Smooth muscle cell (in vitro differentiated cells): ENCODE data around the gene CMTM7. TPM values are rescaled to one million over a fixed set of nuclear protein-coding genes. Genes with fewer than 3 reads are reported as not detected.

ENCODE experiments used
- DNase-seq: peaks from one replicate; lab custom pipeline; 2025; ENCODE audit not compliant: unreplicated experiment; lab: John Stamatoyannopoulos, UW
- H2AFZ ChIP-seq: fragments of 200-600 bp; sonication (generic); 2 replicates; pipeline ENCODE4 v1.6.0; 2016; ENCODE audit warnings: antibody characterized with exemption, low read depth, mild to moderate bottlenecking
- H3F3A ChIP-seq: fragments of 200-600 bp; sonication (generic); 2 replicates; pipeline ENCODE4 v1.6.0; 2017; ENCODE audit warnings: antibody characterized with exemption, low read depth
- H3K27ac ChIP-seq: fragments of 200-600 bp; sonication (generic); 2 replicates; pipeline ENCODE4 v1.5.1; 2016; ENCODE audit warnings: low read depth, mild to moderate bottlenecking
- H3K27me3 ChIP-seq: fragments of 200-600 bp; sonication (generic); 2 replicates; pipeline ENCODE4 v1.6.1; 2016; ENCODE audit warnings: low read depth, mild to moderate bottlenecking
- H3K36me3 ChIP-seq: fragments of 200-600 bp; sonication (generic); 2 replicates; pipeline ENCODE4 v1.5.1; 2016; ENCODE audit warnings: low read depth
- H3K4me1 ChIP-seq: fragments of 200-600 bp; sonication (generic); 2 replicates; pipeline ENCODE4 v1.5.1; 2016; ENCODE audit warnings: low read depth
- H3K4me2 ChIP-seq: fragments of 200-600 bp; sonication (generic); 2 replicates; pipeline ENCODE4 v1.6.0; 2016; ENCODE audit warnings: mild to moderate bottlenecking
- H3K4me3 ChIP-seq: fragments of 200-600 bp; sonication (generic); 2 replicates; pipeline ENCODE4 v1.5.1; 2016; ENCODE audit warnings: mild to moderate bottlenecking
- H3K79me2 ChIP-seq: fragments of 200-600 bp; sonication (generic); 2 replicates; pipeline ENCODE4 v1.6.0; 2016; ENCODE audit warnings: low read depth, mild to moderate bottlenecking
- H3K9ac ChIP-seq: fragments of 200-600 bp; sonication (generic); 2 replicates; pipeline ENCODE4 v1.6.0; 2016; ENCODE audit warnings: low read depth
- H3K9me3 ChIP-seq: fragments of 200-600 bp; sonication (generic); replicated peaks from 2 replicates; pipeline ENCODE4 v1.5.1; 2016; ENCODE audit warnings: low read depth
- H4K20me1 ChIP-seq: fragments of 200-600 bp; sonication (generic); 2 replicates; pipeline ENCODE4 v1.6.0; 2016; ENCODE audit warnings: low read depth
- CTCF ChIP-seq: fragments of 200-600 bp; sonication (generic); IDR thresholded peaks from 2 replicates; pipeline ENCODE4 v1.5.1; 2017; ENCODE audit warnings: borderline replicate concordance, mild to moderate bottlenecking, antibody characterized with exemption; ENCODE audit not compliant: insufficient read depth, poor library complexity, severe bottlenecking
- WGBS: methylation state at CpG from one replicate; pipeline ENCODE4 v1.1.7; 2016; ENCODE audit warnings: low lambda C conversion rate; 5-methylcytosine and 5-hydroxymethylcytosine counted together
- polyA plus RNA-seq: library from polyadenylated mRNA; unstranded; fragments of >200 nt; fragmentation: Nextera tagmentation; extraction: Ambion mirVana; gene quantifications from 2 replicates; pipeline ENCODE4 v1.2.1, GENCODE V29; 2016
- total RNA-seq: library from RNA; depleted of rRNA; stranded (reverse); fragments of >200 nt; gene quantifications from 2 replicates; pipeline ENCODE4 v1.2.3, GENCODE V29; 2014

The CMTM7 gene
- total and polyA plus RNA-seq, 2 experiments from 2014 or later, result 23.4 to 43.1 TPM

- no peaks in the 10 kb centered on the region for H3K27me3 ChIP-seq
- peaks cover 13% of the 10 kb centered on the region for H3F3A ChIP-seq
- WGBS, result 80% methylated on average over 10 of the region's 10 CpGs
- no peak for DNase-seq
- H3K4me3 ChIP-seq, result no peak overlapping the region
- no peaks in the 10 kb centered on the region for H3K9me3 ChIP-seq
- peaks cover 44% of the 10 kb centered on the region for H3K79me2 ChIP-seq
- no peaks in the 10 kb centered on the region for H3K36me3 ChIP-seq
- no peak overlapping the region for H3K4me2 ChIP-seq
- peaks cover 11% of the 10 kb centered on the region for H3K4me1 ChIP-seq
- H3K27ac ChIP-seq, result peak overlapping the region; percentile 89
- H2AFZ ChIP-seq, result no peak overlapping the region
- TF ChIP-seq CTCF, result no peak
- H3K9ac ChIP-seq, result no peak overlapping the region
- H4K20me1 ChIP-seq, result peaks cover 9% of the 10 kb centered on the region
These were observed 30.6 kb downstream of the CMTM7 start for GRCh38 chr3:32421991-32422859.

DNA sequence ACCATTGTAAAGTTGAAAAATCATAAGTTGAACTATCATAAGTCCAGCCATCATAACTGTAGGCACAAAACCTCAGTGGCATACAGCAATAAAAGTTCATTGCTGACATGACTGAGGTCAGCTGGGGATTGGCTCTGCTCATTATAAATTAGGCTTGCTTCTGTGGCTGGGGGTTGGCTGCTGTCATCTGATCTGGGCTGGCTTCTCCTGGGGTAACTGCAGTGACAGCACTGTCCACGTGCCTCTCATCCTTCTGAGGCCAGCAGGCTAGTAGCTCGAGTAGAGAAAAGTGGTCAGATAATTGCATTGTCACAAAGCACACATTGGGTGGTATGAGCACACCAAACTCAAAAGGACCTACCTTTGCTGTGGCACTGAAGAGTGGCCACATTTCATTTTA lies 31.3 kb downstream of the CMTM7 start:
- Histone ChIP-seq H3K27ac (no peak overlapping the region), H3K27me3 (no peaks in the 10 kb centered on the region), H4K20me1 (peaks cover 13% of the 10 kb centered on the region), H3F3A (peaks cover 13% of the 10 kb centered on the region), H3K36me3 (no peaks in the 10 kb centered on the region), H3K4me2 (no peak overlapping the region), H3K9ac (no peak overlapping the region), H2AFZ (no peak overlapping the region), H3K4me3 (no peak overlapping the region), H3K79me2 (peaks cover 41% of the 10 kb centered on the region), H3K9me3 (no peaks in the 10 kb centered on the region), H3K4me1 (peaks cover 11% of the 10 kb centered on the region)
- no peak for DNase-seq
- 39% methylated on average over 2 of the region's 2 CpGs for WGBS
- TF ChIP-seq CTCF, result no peak

DNA sequence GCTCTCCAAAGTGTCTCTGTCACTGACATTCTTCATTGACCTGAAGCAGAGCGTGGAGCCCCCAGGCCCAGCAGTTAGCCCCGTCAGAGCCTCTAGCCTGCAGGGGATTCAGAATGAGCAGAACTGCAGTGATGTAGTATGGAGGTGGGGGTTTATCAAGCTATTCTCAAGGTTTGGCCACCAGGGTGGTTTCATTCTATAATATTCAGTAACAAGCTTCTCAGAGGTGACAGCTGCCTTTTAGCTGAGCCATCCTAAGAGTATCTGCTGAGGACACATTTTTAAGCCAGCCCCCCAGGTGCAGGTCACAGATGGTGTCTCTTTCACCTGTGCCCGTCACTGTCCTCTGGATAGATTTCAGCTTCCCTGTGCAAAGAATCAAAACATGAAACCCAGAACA lies 31.9 kb downstream of the CMTM7 start:
- WGBS, result 93% methylated on average over 3 of the region's 3 CpGs
- Histone ChIP-seq H3K4me1 (peaks cover 11% of the 10 kb centered on the region), H3K4me2 (no peak overlapping the region), H3F3A (peaks cover 13% of the 10 kb centered on the region), H3K4me3 (no peak overlapping the region), H3K27ac (no peak overlapping the region), H3K9ac (no peak overlapping the region), H3K27me3 (no peaks in the 10 kb centered on the region), H3K9me3 (no peaks in the 10 kb centered on the region), H3K79me2 (peaks cover 36% of the 10 kb centered on the region), H3K36me3 (no peaks in the 10 kb centered on the region), H4K20me1 (peaks cover 18% of the 10 kb centered on the region), H2AFZ (no peak overlapping the region)
- TF ChIP-seq CTCF, result no peak
- no peak for DNase-seq
